Measurements from ENCODE around the gene DAGLB. TPM values are rescaled to one million over a fixed set of nuclear protein-coding genes. Genes with fewer than 3 reads are reported as not detected.

The DAGLB gene
- total and polyA plus RNA-seq, 2 of the 8 experiments (the other 6 are each of a cell fraction or from before 2014, with no cell fraction given), result 27.0 to 39.6 TPM

- Histone ChIP-seq H3K27ac (ENCODE audit: low read depth, low read length) (no peak overlapping the region), H3K79me2 (ENCODE audit: control insufficient read depth in 1 of 2, insufficient read depth in 2 of 2, low read length in 2 of 2) (no peaks in the 10 kb centered on the region), H3K23ac (ENCODE audit: insufficient read length) (no peak overlapping the region), H2BK15ac (ENCODE audit: low read length) (no peak overlapping the region), H2BK120ac (replicated peaks; ENCODE audit: low read depth, low read length) (no peak overlapping the region), H3K4me3 (ENCODE audit: extremely low read depth in 1 of 4, insufficient read depth in 2 of 4, low read depth in 3 of 4, low read length in 4 of 4) (no peak overlapping the region), H3K23me2 (ENCODE audit: low read depth, low read length) (no peaks in the 10 kb centered on the region), H4K5ac (ENCODE audit: insufficient read length, low read depth, low read length) (no peak overlapping the region), H3K4ac (replicated peaks; ENCODE audit: insufficient read length, low read depth, low read length) (no peak overlapping the region), H3K14ac (ENCODE audit: insufficient read length) (no peak overlapping the region), H3K27me3 (replicated peaks in 1 of 4; ENCODE audit: control insufficient read depth in 3 of 4, extremely low read depth in 1 of 4, insufficient read depth in 3 of 4, low read length in 3 of 4) (no peaks in the 10 kb centered on the region), H2AFZ (ENCODE audit: low read length) (no peak overlapping the region), H4K8ac (ENCODE audit: extremely low read depth, insufficient read depth, low read length) (peak overlapping the region; percentile 35; the same call in 1 of the 2 replicates), H3K4me1 (replicated peaks in 1 of 4; ENCODE audit: control insufficient read depth in 3 of 4, insufficient read depth in 4 of 4, low read length in 3 of 4) (no peaks in the 10 kb centered on the region), H3K56ac (replicated peaks; ENCODE audit: insufficient read length, low read depth, low read length) (no peak overlapping the region), H3K9me3 (ENCODE audit: insufficient read depth in 2 of 2, low read depth in 1 of 2, low read length in 1 of 2) (peaks cover 10 to 11% of the 10 kb centered on the region in 2 experiments), H2BK5ac (ENCODE audit: low read depth, low read length) (no peak overlapping the region), H3K4me2 (ENCODE audit: insufficient read depth in 1 of 2, low read depth in 2 of 2, low read length in 2 of 2) (no peak overlapping the region), H3K9ac (replicated peaks in 1 of 4; ENCODE audit: extremely low read depth in 1 of 4, low read depth in 3 of 4, low read length in 3 of 4) (no peak overlapping the region), H3K18ac (ENCODE audit: extremely low read depth, low read length) (no peak overlapping the region), H2BK20ac (ENCODE audit: low read length) (no peak overlapping the region), H2AK5ac (ENCODE audit: low read depth, low read length) (no peak overlapping the region), H4K20me1 (replicated peaks in 1 of 2; ENCODE audit: control insufficient read depth in 1 of 2, insufficient read depth in 2 of 2, low read length in 2 of 2) (peaks cover 0 to 6% of the 10 kb centered on the region in 2 experiments), H3K36me3 (ENCODE audit: control insufficient read depth in 2 of 4, insufficient read depth in 4 of 4, low read length in 3 of 4) (peaks cover 16 to 71% (median 46%) of the 10 kb centered on the region in 4 experiments), H4K91ac (replicated peaks; ENCODE audit: insufficient read length, low read length) (no peak overlapping the region), H2BK12ac (ENCODE audit: low read depth, low read length) (no peak overlapping the region), H3K79me1 (ENCODE audit: low read depth, low read length) (no peaks in the 10 kb centered on the region)
- WGBS, 2 experiments (ENCODE audit: extremely low coverage in 1 of 2, insufficient coverage in 1 of 2, insufficient read length in 1 of 2, insufficient replicate concordance in 2 of 2, low coverage in 1 of 2, low lambda C conversion rate in 2 of 2, missing lambda C conversion rate in 1 of 2), result 93% methylated on average over 16 of the region's 16 CpGs; no CpG with 5 or more reads in 1 of the 2 experiments
- FAIRE-seq, result no peak
- ChIA-PET CTCF (ENCODE audit: partially characterized antibody) (interaction anchor here (0.8 to 3.4 kb wide), 3 partner anchors 12 to 61 kb away, joined by 3 to 11 read pairs (median 3); no protein-coding TSS in a partner anchor), POLR2A (ENCODE audit: partially characterized antibody) (interaction anchor here (0.8 to 1.6 kb wide), 2 partner anchors 26 to 413 kb away, joined by 4 to 5 read pairs; partner anchors contain the start of genes AIMP2, DAGLB and PMS2)
- DNase-seq (ENCODE audit: low read depth in 1 of 2, low spot score in 2 of 2), result no peak
- no peak for TF ChIP-seq CREB1 (IDR thresholded peaks at IDR 0.05)
- TF ChIP-seq SUZ12 (IDR thresholded peaks at IDR 0.05; ENCODE audit: low read length), result no peak
- TF ChIP-seq HDAC2 (IDR thresholded peaks at IDR 0.05; ENCODE audit: borderline replicate concordance in 1 of 2, low read depth in 2 of 2, low read length in 2 of 2), result no peak
- TF ChIP-seq MAFK (IDR thresholded peaks at IDR 0.05; ENCODE audit: low read depth, low read length), result no peak
- no peak for TF ChIP-seq EZH2 (IDR thresholded peaks at IDR 0.05; ENCODE audit: low read depth, low read length, severe bottlenecking)
- TF ChIP-seq KDM5A (IDR thresholded peaks at IDR 0.05; ENCODE audit: low read length), result no peak
- TF ChIP-seq SP2 (IDR thresholded peaks at IDR 0.05; ENCODE audit: low read length), result no peak
- no peak for TF ChIP-seq ASH2L (IDR thresholded peaks at IDR 0.05; ENCODE audit: low read length)
- no peak for TF ChIP-seq GTF2F1 (IDR thresholded peaks at IDR 0.05; ENCODE audit: borderline replicate concordance, low read depth, low read length)
- TF ChIP-seq USF2 (IDR thresholded peaks at IDR 0.05; ENCODE audit: low read length), result no peak
- TF ChIP-seq SAP30 (IDR thresholded peaks at IDR 0.05; ENCODE audit: insufficient read depth, insufficient replicate concordance, low read length), result no peak
Measured at GRCh38 chr7:6422095-6422494, 25.7 kb downstream of the DAGLB start.
